Measurements from ENCODE around the gene HNRNPH3.

Gene HNRNPH3

GRCh38 chr10:68332259-68333057, 594 bp downstream of the HNRNPH3 start, which contains the start of gene PBLD:
Gene PBLD (minus strand): TSS chr10:68332928. CDS start chr10:68306844, 26,084 bp downstream.
- DNase-seq (ENCODE audit: low spot score): peak; percentile 51

GRCh38 chr10:68333058-68333395, 1.2 kb downstream of the HNRNPH3 start:
- no peak for DNase-seq (ENCODE audit: low spot score)

- DNase-seq (ENCODE audit: low spot score): no peak
These were observed 1.9 kb downstream of the HNRNPH3 start for GRCh38 chr10:68333440-68334431.

GRCh38 chr10:68334672-68335467, 3.0 kb downstream of the HNRNPH3 start:
- DNase-seq (ENCODE audit: low spot score): no peak

- DNase-seq (ENCODE audit: low spot score): no peak
These were observed 5.0 kb downstream of the HNRNPH3 start for GRCh38 chr10:68336754-68337351.

GRCh38 chr10:68340358-68341080, 8.7 kb downstream of the HNRNPH3 start:
- no peak for DNase-seq (ENCODE audit: low spot score)

GRCh38 chr10:68342909-68343516, 11.1 kb downstream of the HNRNPH3 start:
- DNase-seq (ENCODE audit: low spot score): no peak

- DNase-seq (ENCODE audit: low spot score): no peak
These were observed 13.8 kb downstream of the HNRNPH3 start for GRCh38 chr10:68345621-68346020.

- DNase-seq (ENCODE audit: low spot score): no peak
These were observed 14.9 kb downstream of the HNRNPH3 start for GRCh38 chr10:68346774-68347173.

GRCh38 chr10:68348265-68348741, 16.4 kb downstream of the HNRNPH3 start:
- peak; percentile 52 for DNase-seq (ENCODE audit: low spot score)

- DNase-seq (ENCODE audit: low spot score): no peak
These were observed 21.7 kb downstream of the HNRNPH3 start for GRCh38 chr10:68353537-68353936.

- DNase-seq (ENCODE audit: low spot score): no peak
These were observed 27.3 kb downstream of the HNRNPH3 start for GRCh38 chr10:68359189-68359588.

- DNase-seq (ENCODE audit: low spot score): peak; percentile 8
These were observed 30.7 kb downstream of the HNRNPH3 start for GRCh38 chr10:68362590-68362989.

GRCh38 chr10:68364101-68364886, 32.4 kb downstream of the HNRNPH3 start:
- DNase-seq (ENCODE audit: low spot score): no peak

- DNase-seq (ENCODE audit: low spot score): no peak
These were observed 33.7 kb downstream of the HNRNPH3 start for GRCh38 chr10:68365611-68366010.

GRCh38 chr10:68366600-68366999, 34.7 kb downstream of the HNRNPH3 start:
- DNase-seq (ENCODE audit: low spot score): no peak

GRCh38 chr10:68367121-68367520, 35.3 kb downstream of the HNRNPH3 start:
- no peak for DNase-seq (ENCODE audit: low spot score)

- DNase-seq (ENCODE audit: low spot score): no peak
These were observed 39.7 kb downstream of the HNRNPH3 start for GRCh38 chr10:68371604-68372003.

- no peak for DNase-seq (ENCODE audit: low spot score)
These were observed 53.9 kb downstream of the HNRNPH3 start for GRCh38 chr10:68385740-68386139.
